H9 (cell line): Measurements from ENCODE around the gene DENND1A. TPM values are rescaled to one million over a fixed set of nuclear protein-coding genes. Genes with fewer than 3 reads are reported as not detected.
A peak's percentile ranks its signal among the peaks of the same experiment; 100 is the strongest.

Experiments used
- DNase-seq: peaks from one replicate; pipeline ENCODE4 v3.0.0-alpha.2; 2017
- H2AFZ ChIP-seq: one replicate; pipeline ENCODE4 v1.6.1; 2013; ENCODE audit warnings: mild to moderate bottlenecking, low read length, control low read depth, moderate library complexity
- H2AK5ac ChIP-seq: 2 replicates; pipeline ENCODE4 v1.6.1; 2013; ENCODE audit warnings: low read length, control low read depth, mixed read lengths; ENCODE audit not compliant: insufficient read length
- H2BK120ac ChIP-seq: one replicate; pipeline ENCODE4 v1.6.1; 2013; ENCODE audit warnings: low read depth, mild to moderate bottlenecking, low read length, control low read depth, inconsistent platforms; ENCODE audit not compliant: poor library complexity, severe bottlenecking
- H2BK12ac ChIP-seq: 2 replicates; pipeline ENCODE4 v1.6.1; 2013; ENCODE audit warnings: low read length, control low read depth, mixed read lengths, low read depth; ENCODE audit not compliant: insufficient read length
- H2BK15ac ChIP-seq: 2 replicates; pipeline ENCODE4 v1.6.1; 2013; ENCODE audit warnings: low read depth, low read length, control low read depth
- H2BK20ac ChIP-seq: one replicate; pipeline ENCODE4 v1.6.1; 2013; ENCODE audit warnings: low read depth, mild to moderate bottlenecking, low read length, control low read depth, inconsistent platforms; ENCODE audit not compliant: poor library complexity, severe bottlenecking
- H2BK5ac ChIP-seq: 2 replicates; pipeline ENCODE4 v1.6.1; 2013; ENCODE audit warnings: low read length, control low read depth, mixed read lengths; ENCODE audit not compliant: insufficient read length
- H3K14ac ChIP-seq: 2 replicates; pipeline ENCODE4 v1.6.1; 2013; ENCODE audit warnings: low read length, control low read depth; ENCODE audit not compliant: insufficient read depth
- H3K18ac ChIP-seq: 2 replicates; pipeline ENCODE4 v1.6.1; 2013; ENCODE audit warnings: low read depth, mild to moderate bottlenecking, mixed read lengths, low read length, control low read depth; ENCODE audit not compliant: insufficient read length
- H3K23ac ChIP-seq: 2 replicates; pipeline ENCODE4 v1.6.1; 2013; ENCODE audit warnings: low read length, control low read depth, mixed read lengths, low read depth; ENCODE audit not compliant: insufficient read length
- H3K23me2 ChIP-seq: 2 replicates; pipeline ENCODE4 v1.6.1; 2013; ENCODE audit warnings: low read depth, mild to moderate bottlenecking, mixed read lengths, low read length, control low read depth; ENCODE audit not compliant: insufficient read length, poor library complexity, severe bottlenecking
- H3K27ac ChIP-seq: 2 replicates; pipeline ENCODE4 v1.5.1; 2013; ENCODE audit warnings: low read length, control low read depth, mixed read lengths, low read depth; ENCODE audit not compliant: insufficient read length
- H3K27me3 ChIP-seq: 2 replicates; pipeline ENCODE4 v1.6.1; 2013; ENCODE audit warnings: low read length, control low read depth, inconsistent platforms; ENCODE audit not compliant: insufficient read depth
- H3K4ac ChIP-seq: 2 replicates; pipeline ENCODE4 v1.6.1; 2013; ENCODE audit warnings: low read depth, mild to moderate bottlenecking, control low read depth, inconsistent platforms, low read length, moderate library complexity
- H3K4me1 ChIP-seq: 2 replicates; pipeline ENCODE4 v1.6.1; 2013; ENCODE audit warnings: low read length, control low read depth, inconsistent platforms; ENCODE audit not compliant: insufficient read depth
- H3K4me2 ChIP-seq: 2 replicates; pipeline ENCODE4 v1.6.1; 2013; ENCODE audit warnings: low read length, control low read depth, mixed read lengths; ENCODE audit not compliant: insufficient read length, insufficient read depth
- H3K56ac ChIP-seq: 2 replicates; pipeline ENCODE4 v1.6.1; 2013; ENCODE audit warnings: low read depth, mild to moderate bottlenecking, mixed read lengths, low read length, control low read depth; ENCODE audit not compliant: insufficient read length
- H3K79me1 ChIP-seq: 2 replicates; pipeline ENCODE4 v1.6.1; 2013; ENCODE audit warnings: low read depth, mild to moderate bottlenecking, moderate library complexity, low read length, control low read depth, inconsistent platforms; ENCODE audit not compliant: insufficient read depth, poor library complexity, severe bottlenecking
- H3K79me2 ChIP-seq: 2 replicates; pipeline ENCODE4 v1.6.1; 2013; ENCODE audit warnings: low read length, control low read depth, inconsistent platforms; ENCODE audit not compliant: insufficient read depth
- H3K9ac ChIP-seq: 2 replicates; pipeline ENCODE4 v1.6.1; 2013; ENCODE audit warnings: low read length, control low read depth, mixed read lengths; ENCODE audit not compliant: insufficient read length; ENCODE audit errors: extremely low read depth
- H3K9me3 ChIP-seq: one replicate; pipeline ENCODE4 v1.6.1; 2013; ENCODE audit warnings: low read depth, low read length, inconsistent platforms; ENCODE audit not compliant: control insufficient read depth
- H3T11ph ChIP-seq: one replicate; pipeline ENCODE4 v1.6.1; 2013; ENCODE audit warnings: mild to moderate bottlenecking, low read length, control low read depth, inconsistent platforms
- H4K20me1 ChIP-seq: one replicate; pipeline ENCODE4 v1.6.1; 2013; ENCODE audit not compliant: control insufficient read depth, insufficient read length, insufficient read depth
- H4K5ac ChIP-seq: 2 replicates; pipeline ENCODE4 v1.6.1; 2013; ENCODE audit warnings: low read depth, mild to moderate bottlenecking, mixed read lengths, low read length, control low read depth; ENCODE audit not compliant: insufficient read length
- H4K8ac ChIP-seq: replicated peaks from 2 replicates; pipeline ENCODE4 v1.6.1; 2013; ENCODE audit warnings: low read length, control low read depth, mixed read lengths, low read depth; ENCODE audit not compliant: insufficient read length
- H4K91ac ChIP-seq: 2 replicates; pipeline ENCODE4 v1.6.1; 2013; ENCODE audit warnings: low read depth, mild to moderate bottlenecking, moderate library complexity, mixed read lengths, low read length, control low read depth; ENCODE audit not compliant: insufficient read length
- H3K27ac Mint-ChIP-seq, 3 experiments: 2 replicates in 2 of 3; 3 replicates in 1 of 3; pipeline ENCODE4 v1.8.0; 2020 to 2021; ENCODE audit warnings: mixed read lengths in 3 of 3, mild to moderate bottlenecking in 1 of 3, moderate library complexity in 1 of 3
- H3K27me3 Mint-ChIP-seq: 2 replicates; pipeline ENCODE4 v1.8.0; 2021; ENCODE audit warnings: low read depth, mild to moderate bottlenecking, moderate library complexity, mixed read lengths
- H3K36me3 Mint-ChIP-seq, 3 experiments: 2 replicates in 2 of 3; 3 replicates in 1 of 3; pipeline ENCODE4 v1.8.0; 2020 to 2021; ENCODE audit warnings: low read depth in 3 of 3, mixed read lengths in 3 of 3; ENCODE audit not compliant: insufficient read depth in 1 of 3
- H3K4me1 Mint-ChIP-seq, 2 experiments: 2 replicates each; pipeline ENCODE4 v1.8.0; 2020; ENCODE audit warnings: mixed read lengths in 2 of 2
- H3K4me3 Mint-ChIP-seq, 2 experiments: 2 replicates in 1 of 2; 3 replicates in 1 of 2; pipeline ENCODE4 v1.8.0; 2020 to 2021; ENCODE audit warnings: mild to moderate bottlenecking in 2 of 2, mixed read lengths in 2 of 2, moderate library complexity in 1 of 2
- H3K9me3 Mint-ChIP-seq, 2 experiments: 2 replicates in 1 of 2; 3 replicates in 1 of 2; pipeline ENCODE4 v1.8.0; 2020; ENCODE audit warnings: mild to moderate bottlenecking in 2 of 2, mixed read lengths in 2 of 2, moderate library complexity in 1 of 2
- WGBS: extraction: QIAGEN DNeasy Blood & Tissue Kit; methylation state at CpG from one replicate; pipeline ENCODE4 v1.1.7; 2013; ENCODE audit warnings: missing lambda C conversion rate, low lambda C conversion rate, mixed read lengths; ENCODE audit not compliant: insufficient read length; ENCODE audit errors: extremely low coverage; 5-methylcytosine and 5-hydroxymethylcytosine counted together
- total RNA-seq: library from RNA; stranded (reverse); gene quantifications from 2 replicates; pipeline ENCODE4 v1.2.1, GENCODE V29; 2021
- TF ChIP-seq, protein P1 (sequence below): fragments of 200-600 bp; sonication (generic); conservative IDR thresholded peaks from 3 replicates; pipeline ENCODE4 v1.8.0; 2021; ENCODE audit warnings: antibody characterized with exemption, mild to moderate bottlenecking

The DENND1A gene
- total RNA-seq, 1 experiment from 2014 or later: 20.4 TPM

DNA sequence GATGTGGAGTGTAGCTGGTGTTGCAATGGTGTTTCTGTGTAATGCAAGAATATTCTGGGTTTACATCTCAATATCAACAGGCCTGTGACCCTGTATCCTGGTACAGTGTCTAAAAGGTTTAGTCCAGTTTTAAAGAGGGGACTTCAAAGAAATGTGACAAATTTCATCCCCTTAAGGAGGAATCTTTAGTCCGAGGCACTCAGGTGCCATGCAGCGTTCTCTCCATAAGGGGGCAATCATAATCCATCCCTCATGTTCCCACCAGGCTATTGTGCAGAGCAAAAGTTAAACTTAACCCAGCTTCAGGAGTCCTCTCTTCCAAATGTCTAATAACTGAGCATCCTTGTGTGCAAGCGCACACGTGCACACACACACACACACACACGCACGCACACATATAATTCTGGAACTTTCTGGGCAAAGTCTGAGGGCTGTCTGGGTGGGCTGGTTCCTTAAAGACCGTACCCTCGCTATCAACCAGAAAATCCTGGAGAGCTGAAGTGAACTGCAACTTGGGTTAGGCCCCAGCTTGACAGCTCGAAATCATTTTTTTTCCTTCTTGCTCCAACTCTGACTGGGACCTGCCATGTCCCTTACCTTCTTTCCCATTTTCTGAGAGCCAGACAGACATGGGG lies 527.9 kb downstream of the DENND1A start:
- Mint-ChIP-seq H3K27me3 (no peaks in the 10 kb centered on the region; the same call in 1 of the 2 replicates), H3K9me3 (no peaks in the 10 kb centered on the region), H3K27ac (peak overlapping the region in 2 of 3 experiments; percentile 19 to 82; a peak in 2 of 7 replicates), H3K4me3 (no peak overlapping the region), H3K4me1 (peaks cover 32% of the 10 kb centered on the region in 2 experiments), H3K36me3 (0 out of 7 replicates have a peak, but pooled peaks cover 0 to 2% (median 0%) of the 10 kb centered on the region in 3 experiments)
- no CpG with 5 or more reads among the region's 9 CpGs for WGBS
- no peaks in the 10 kb centered on the region for H3K4me1 ChIP-seq
- no peak overlapping the region for H2BK5ac ChIP-seq
- H2BK15ac ChIP-seq: no peak overlapping the region
- H4K8ac ChIP-seq: no peak overlapping the region
- H3K4me2 ChIP-seq: no peak overlapping the region
- H3K4ac ChIP-seq: no peak overlapping the region
- no peaks in the 10 kb centered on the region for H3K27me3 ChIP-seq
- no peak overlapping the region for H3K56ac ChIP-seq
- DNase-seq: no peak
- H3K23ac ChIP-seq: no peak overlapping the region
- H3K9ac ChIP-seq: no peak overlapping the region
- H3K18ac ChIP-seq: no peak overlapping the region
- H4K91ac ChIP-seq: no peak overlapping the region
- TF ChIP-seq, protein P1, sequence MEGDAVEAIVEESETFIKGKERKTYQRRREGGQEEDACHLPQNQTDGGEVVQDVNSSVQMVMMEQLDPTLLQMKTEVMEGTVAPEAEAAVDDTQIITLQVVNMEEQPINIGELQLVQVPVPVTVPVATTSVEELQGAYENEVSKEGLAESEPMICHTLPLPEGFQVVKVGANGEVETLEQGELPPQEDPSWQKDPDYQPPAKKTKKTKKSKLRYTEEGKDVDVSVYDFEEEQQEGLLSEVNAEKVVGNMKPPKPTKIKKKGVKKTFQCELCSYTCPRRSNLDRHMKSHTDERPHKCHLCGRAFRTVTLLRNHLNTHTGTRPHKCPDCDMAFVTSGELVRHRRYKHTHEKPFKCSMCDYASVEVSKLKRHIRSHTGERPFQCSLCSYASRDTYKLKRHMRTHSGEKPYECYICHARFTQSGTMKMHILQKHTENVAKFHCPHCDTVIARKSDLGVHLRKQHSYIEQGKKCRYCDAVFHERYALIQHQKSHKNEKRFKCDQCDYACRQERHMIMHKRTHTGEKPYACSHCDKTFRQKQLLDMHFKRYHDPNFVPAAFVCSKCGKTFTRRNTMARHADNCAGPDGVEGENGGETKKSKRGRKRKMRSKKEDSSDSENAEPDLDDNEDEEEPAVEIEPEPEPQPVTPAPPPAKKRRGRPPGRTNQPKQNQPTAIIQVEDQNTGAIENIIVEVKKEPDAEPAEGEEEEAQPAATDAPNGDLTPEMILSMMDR: peak; percentile 88
- H3K23me2 ChIP-seq: no peaks in the 10 kb centered on the region
- no peak overlapping the region for H3K27ac ChIP-seq
- H4K5ac ChIP-seq: no peak overlapping the region
- H2BK20ac ChIP-seq: no peak overlapping the region
- no peaks in the 10 kb centered on the region for H3K79me2 ChIP-seq
- no peaks in the 10 kb centered on the region for H3K79me1 ChIP-seq
- H2AK5ac ChIP-seq: no peak overlapping the region
- H2BK120ac ChIP-seq: no peak overlapping the region
- no peaks in the 10 kb centered on the region for H4K20me1 ChIP-seq
- no peak overlapping the region for H3T11ph ChIP-seq
- no peak overlapping the region for H2AFZ ChIP-seq
- no peak overlapping the region for H3K14ac ChIP-seq
- no peak overlapping the region for H2BK12ac ChIP-seq
- H3K9me3 ChIP-seq: no peaks in the 10 kb centered on the region
